ENCODE data around the gene AQR.
"Not testable (repeated sequence)": the region's sequence is repeated elsewhere in the genome, so short reads cannot be mapped to it uniquely, and the experiment has no call there.

AQR gene

GRCh38 chr15:34820110-34820509, 149.4 kb downstream of the AQR start:
- no peak for DNase-seq (ENCODE audit: low spot score)
- no peak overlapping the region for H3K27ac ChIP-seq
- CTCF ChIA-PET: interaction anchor here (0.6 kb wide), 1 partner anchor 17 kb away, joined by 3 read pairs; no protein-coding TSS in a partner anchor
- POLR2A ChIA-PET (ENCODE audit: low non-redundant PET): no interaction called here
- no peak for TF ChIP-seq CTCF (conservative IDR thresholded peaks at IDR 0.05; ENCODE audit: low read depth)

- ChIA-PET POLR2A (ENCODE audit: low non-redundant PET) (no interaction called here), CTCF (interaction anchor here (0.8 kb wide), 1 partner anchor 50 kb away, joined by 3 read pairs; no protein-coding TSS in a partner anchor)
- no peak overlapping the region for H3K27ac ChIP-seq
- DNase-seq (ENCODE audit: low spot score): no peak
- TF ChIP-seq CTCF (conservative IDR thresholded peaks at IDR 0.05; ENCODE audit: low read depth): no peak
Measured at GRCh38 chr15:34818526-34818925, 151.0 kb downstream of the AQR start.

GRCh38 chr15:34815836-34816235, 153.7 kb downstream of the AQR start:
- no peak overlapping the region for H3K27ac ChIP-seq
- CTCF ChIA-PET: interaction anchor here (0.6 kb wide), 2 partner anchors 92 to 115 kb away, joined by 3 to 4 read pairs; no protein-coding TSS in a partner anchor
- TF ChIP-seq CTCF (conservative IDR thresholded peaks at IDR 0.05; ENCODE audit: low read depth): no peak
- DNase-seq (ENCODE audit: low spot score): no peak
- POLR2A ChIA-PET (ENCODE audit: low non-redundant PET): no interaction called here

- no peak for TF ChIP-seq CTCF (conservative IDR thresholded peaks at IDR 0.05; ENCODE audit: low read depth)
- ChIA-PET POLR2A (ENCODE audit: low non-redundant PET) (no interaction called here), CTCF (interaction anchor here (0.5 kb wide), 1 partner anchor 192 kb away, joined by 6 read pairs; no protein-coding TSS in a partner anchor)
- DNase-seq (ENCODE audit: low spot score): no peak
- no peak overlapping the region for H3K27ac ChIP-seq
Measured at GRCh38 chr15:34813446-34814190, 155.9 kb downstream of the AQR start.

GRCh38 chr15:34812868-34813365, 156.6 kb downstream of the AQR start:
- H3K27ac ChIP-seq; DNase-seq (ENCODE audit: low spot score); POLR2A ChIA-PET (ENCODE audit: low non-redundant PET): not testable (repeated sequence)
- CTCF ChIA-PET: interaction anchor here (0.6 kb wide), 2 partner anchors 10 to 28 kb away, joined by 3 to 4 read pairs; no protein-coding TSS in a partner anchor

- TF ChIP-seq CTCF (conservative IDR thresholded peaks at IDR 0.05; ENCODE audit: low read depth): no peak
- ChIA-PET CTCF (interaction anchor here (0.5 to 0.6 kb wide), 3 partner anchors 10 to 27 kb away, joined by 3 to 4 read pairs (median 3); partner anchors contain the start of gene ACTC1), POLR2A (ENCODE audit: low non-redundant PET) (no interaction called here)
- H3K27ac ChIP-seq: no peak overlapping the region
- no peak for DNase-seq (ENCODE audit: low spot score)
Measured at GRCh38 chr15:34812369-34812768, 157.2 kb downstream of the AQR start.
